Hematopoietic multipotent progenitor cell treated with erythropoietin and hydrocortisone succinate and interleukin-3 and kit ligand, for 8 days (in vitro differentiated cells): Measurements from ENCODE around the gene CGNL1.

Experiments used
- DNase-seq: peaks from one replicate; pipeline ENCODE4 v3.0.0-alpha.2; 2015

CGNL1 gene

DNA sequence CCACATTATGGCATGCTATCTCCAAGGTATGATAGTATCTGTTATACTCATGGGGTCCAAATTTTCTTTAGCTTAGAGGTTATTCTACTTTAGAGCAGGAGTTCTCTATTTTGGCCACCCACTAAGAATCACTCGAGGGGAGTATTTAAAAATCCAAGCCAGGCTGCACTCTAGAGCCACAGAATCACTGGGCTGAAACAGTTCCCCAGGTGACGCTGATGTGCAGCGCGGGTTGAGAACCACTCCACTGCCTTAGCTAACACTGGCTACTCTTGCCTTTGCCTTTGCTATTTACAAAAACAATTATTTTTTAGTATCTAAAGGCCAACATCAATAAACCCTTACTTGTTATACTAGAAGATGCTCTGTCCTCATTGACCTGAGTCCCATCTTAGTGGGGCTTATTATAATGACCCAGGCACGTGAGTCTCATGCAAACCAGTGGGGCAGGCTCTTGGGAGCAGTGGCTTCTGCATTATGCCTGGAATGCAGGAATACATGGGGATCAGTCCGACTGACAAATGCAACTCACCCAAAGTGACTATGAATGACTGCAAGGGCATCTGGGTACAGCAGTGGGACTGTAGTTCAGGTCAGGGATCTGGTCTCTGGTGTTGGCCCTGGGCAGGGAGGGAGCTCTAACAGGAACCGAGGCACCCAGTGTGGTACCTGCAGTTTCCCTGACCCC is 21.7 kb upstream of the CGNL1 start:
- no peak for DNase-seq

DNA sequence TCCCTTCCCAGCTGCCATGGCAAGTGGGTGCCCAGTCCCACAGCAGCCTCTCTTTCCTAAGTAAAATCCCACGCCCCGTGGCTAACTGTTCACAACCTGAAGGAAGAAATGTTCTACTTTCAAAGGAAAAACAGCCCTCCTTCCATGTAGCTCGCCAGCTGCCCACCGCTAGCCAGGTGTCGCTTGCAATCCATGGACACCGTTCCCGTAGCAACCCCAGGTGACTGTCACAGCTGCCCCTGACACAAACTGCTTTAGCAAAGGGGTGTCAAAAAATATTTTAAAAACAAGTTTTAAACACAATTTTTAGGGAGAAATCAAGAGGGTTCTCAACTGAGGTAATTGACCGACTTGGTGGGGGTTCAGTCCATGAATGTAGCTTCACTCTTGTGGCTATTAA is 21.0 kb upstream of the CGNL1 start:
- DNase-seq, result no peak

DNA sequence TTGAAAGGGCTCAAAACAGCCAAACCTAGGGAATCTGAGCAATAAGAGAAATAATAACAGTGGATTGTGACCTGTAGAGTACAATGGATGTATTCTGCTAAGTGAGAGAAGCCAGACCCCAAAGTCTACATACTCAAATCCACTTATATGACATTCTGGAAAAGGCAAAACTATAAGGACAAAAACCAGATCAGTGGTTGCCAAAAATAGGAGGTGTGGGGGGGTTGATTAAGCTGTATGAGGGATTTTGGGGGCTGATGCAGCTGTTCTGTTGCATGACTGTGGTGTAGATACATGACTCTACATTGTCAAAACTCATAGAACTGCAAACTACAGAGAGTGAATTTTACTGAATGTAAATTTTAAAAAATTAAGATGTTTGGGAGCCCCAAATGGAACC is 20.1 kb upstream of the CGNL1 start:
- DNase-seq, result no peak

DNA sequence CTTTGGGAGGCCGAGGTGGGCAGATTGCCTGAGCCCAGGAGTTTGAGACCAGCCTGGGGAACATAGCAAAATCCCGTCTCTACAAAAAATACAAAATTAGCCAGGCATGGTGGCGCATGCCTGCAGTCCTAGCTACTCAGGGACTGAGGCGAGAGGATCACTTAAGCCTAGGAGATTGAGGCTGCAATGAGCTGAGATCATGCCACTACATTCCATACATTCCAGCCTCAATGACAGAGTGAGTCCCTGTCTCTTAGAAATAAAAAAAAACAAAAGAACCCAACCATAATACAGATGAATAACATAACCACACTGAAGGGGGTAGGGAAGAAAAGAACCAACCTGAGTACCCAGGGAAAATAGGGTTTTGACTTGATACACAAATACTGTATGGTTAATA is 19.7 kb upstream of the CGNL1 start:
- no peak for DNase-seq

DNA sequence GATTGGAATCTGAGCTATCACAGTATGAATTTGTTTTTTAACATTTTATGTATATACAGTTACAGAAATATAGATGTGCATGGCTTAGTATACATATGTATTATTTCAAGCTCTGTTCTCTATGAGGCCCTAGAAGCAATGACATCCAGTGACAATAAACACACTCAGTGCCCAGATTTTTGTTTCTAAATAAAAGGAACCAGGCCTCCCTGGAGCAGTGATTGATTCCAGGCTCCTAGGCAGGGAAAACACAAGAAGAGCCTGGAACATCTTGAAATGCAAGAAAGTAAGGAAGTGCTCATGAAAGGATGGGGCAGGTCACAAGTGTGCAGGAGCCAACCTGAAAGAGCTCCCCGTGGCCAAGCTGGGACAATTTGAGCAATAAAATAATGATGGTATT is 18.5 kb upstream of the CGNL1 start:
- DNase-seq, result no peak

DNA sequence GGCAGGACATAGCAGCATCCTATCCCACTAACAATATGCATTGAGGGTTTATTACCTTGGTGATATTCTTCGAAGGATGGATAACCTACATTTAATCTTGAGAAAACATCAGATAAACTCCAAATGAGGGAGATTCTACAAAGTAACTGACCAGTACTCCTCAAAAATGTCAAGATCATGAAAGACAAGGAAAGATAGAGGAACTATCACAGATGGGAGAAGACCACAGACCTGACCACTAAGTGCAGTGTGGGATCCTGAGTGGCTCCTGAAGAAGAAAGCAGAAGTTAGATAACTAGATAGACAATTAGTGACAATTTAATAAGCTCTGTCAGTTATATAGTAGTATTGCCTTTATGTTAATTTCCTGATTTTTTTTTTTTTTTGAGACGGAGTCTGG is 17.7 kb upstream of the CGNL1 start:
- DNase-seq, result no peak

DNA sequence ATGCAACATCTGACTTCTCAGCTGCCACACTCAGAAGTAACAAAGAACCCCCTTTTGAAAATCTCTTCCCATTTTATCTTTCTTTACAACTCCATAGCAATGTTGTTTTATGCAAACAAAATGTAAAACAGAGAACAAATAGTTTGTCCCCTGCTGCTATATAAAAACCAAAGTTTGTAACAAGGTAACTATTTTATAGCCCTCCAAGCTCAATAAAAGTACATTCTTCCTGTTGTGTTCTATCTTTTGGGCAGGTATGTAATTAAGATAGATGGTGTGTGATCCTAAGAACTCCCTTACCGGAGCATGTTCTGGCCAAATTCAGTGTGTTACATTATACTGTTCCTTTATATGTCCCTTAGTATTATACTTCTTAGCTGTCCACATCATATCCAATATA is 12.6 kb upstream of the CGNL1 start:
- no peak for DNase-seq

DNA sequence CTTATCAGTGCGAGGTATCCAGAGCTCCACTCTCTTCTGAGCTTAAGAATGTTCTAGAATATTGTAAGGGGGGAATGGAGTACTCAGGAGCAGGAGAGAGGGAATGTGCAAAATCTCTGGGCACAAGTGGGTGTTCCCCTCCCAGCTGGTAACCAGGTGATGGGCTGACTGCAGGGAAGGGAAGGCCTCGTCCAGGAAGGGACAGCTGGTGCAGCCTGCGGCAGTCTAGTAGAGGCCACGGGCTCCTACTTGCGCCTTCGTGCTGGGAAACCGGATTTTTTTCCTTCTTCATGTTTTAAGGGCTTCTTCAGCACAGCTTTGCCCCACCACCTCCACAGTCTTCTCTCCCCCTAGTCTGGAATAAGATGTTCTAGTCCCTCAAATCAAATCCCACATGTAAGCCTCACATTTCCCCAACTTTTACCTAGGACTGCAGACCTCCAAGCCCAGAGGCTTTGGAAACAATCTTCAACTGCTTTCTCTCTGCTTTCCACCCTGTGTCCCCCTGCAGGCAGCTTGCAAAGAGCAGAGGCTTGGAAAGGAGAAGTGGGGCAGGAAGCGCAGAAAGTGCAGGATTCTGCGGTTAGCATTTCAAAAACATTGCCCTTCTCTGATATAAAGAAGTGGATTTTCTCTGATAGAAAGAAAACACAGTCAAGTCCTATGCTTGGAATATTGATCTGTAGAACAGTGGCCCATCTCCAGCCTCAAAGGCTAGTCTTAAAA is 11.9 kb upstream of the CGNL1 start:
- DNase-seq, result no peak

DNA sequence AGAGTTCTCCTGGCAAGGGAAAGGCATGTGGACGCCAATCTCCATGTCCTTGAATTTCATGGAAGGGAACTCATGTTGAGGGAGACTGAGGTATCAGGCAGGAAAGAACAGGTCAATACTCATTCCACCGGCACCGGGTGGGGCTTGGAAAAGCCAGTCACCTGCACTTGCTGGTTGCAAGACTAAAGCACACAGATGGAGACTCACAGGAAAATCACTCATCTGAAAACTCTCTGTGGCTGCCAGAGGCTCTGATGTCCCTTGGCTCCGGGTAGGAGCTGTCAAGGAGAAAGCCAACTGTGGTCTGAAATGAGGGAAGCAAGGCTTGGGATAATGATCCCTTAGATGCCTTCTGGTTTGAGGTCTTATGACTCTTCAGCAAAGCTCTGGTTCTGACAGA is 8.7 kb upstream of the CGNL1 start:
- no peak for DNase-seq

DNA sequence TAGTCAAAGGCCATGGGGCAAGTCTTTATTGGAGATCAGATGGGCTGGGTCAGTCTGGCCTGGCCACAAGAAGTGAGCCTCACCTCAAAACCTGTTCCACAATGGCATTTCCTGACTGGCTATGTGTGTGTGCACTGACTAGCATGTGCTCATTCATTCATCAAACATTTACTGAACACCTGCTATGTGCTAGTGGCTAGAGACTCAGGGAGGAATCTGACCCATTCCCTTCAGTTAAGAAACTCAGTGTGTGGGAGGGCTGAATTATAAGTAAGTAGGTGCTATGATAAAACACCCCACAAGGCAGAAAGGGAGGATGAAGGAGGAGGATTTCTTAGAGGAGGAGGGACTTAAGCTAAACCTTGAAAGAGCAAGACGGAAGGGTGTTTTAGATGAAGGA is 5.4 kb upstream of the CGNL1 start:
- no peak for DNase-seq

DNA sequence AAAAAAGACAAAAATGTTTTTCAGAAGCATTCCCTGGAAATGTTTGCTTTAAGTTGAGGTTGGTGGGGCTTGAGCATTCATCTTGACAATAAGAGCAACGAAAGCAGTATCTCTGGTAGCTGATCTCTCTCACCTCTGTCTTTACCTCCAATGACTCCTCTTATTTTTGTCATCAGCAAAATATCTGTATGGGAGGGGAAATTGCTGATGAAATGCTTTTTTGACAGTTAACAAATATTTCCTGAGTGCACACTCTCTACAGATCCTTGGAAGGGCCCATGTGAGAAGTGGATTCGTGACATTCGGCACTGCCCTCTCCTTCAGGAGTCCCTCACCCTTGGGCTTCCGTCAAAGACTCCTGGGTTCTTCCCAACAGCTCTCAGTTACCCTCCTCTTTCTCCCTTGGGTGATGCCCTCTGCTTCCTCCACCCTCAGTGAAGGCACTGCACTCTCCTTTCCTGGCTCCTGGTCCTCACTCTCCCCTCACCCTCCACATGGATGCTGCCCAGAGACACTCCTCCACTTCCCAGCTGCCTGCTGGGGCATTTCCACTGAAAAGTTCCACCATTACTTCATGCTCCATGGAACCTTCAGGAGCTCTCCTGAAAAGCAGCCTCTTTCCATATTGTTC is 2.9 kb upstream of the CGNL1 start:
- no peak for DNase-seq

DNA sequence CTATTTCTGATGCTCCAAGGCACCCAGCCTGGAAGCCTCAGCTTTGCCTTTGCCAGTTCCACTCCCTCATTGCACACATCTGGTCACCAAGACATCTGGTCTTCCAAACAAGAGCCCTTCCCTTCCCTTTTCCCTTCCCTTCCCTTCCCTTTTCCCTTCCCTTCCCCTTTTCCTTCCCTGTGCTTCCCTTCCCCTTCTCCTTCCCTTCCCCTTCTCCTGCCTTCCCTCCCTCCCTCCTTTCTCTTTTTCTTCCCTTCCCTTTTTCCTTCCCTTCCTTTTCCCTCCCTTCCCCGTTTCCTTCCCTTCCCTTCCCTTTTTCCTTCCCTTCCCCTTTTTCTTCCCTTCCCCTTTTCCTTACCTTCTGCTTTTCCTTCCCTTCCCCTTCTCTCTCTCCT is 2.4 kb upstream of the CGNL1 start:
- no peak for DNase-seq

DNA sequence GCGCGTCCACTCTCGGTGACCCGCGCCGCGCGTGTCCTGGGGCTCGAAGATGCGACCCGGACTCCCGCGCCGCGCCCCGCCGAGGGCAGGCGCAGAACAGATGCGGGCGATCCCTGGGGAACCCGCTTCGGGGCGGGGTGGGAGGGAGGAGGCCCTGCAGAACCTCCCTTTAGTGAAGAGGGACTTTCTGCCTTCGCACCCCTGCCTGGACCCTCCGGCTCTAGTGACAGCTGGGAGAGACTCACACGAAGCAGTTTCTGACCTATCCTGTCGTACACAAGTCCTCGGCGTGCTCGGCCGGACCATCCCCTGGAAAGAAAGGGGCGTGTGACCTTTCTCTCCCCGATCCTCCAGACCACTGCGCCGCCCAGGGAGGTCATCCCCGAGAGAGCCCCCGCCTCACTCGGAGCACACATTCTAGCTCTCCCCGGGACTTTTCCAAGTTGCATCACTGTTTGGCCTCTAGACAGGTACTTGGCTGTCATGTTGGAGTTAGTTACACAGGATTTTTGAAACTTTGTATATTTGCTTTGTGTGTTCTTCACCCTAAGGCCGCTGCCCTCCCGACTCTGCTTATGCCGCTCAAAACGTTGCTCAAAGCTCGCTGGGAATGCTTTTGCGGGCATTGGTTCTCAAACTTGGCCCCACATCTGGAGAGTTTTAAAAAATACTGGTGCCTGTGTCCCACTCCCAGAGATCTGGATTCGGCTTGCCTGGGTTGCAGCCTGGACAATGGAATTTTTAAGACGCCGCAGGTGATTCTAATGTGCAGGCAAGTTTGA is 582 bp downstream of the CGNL1 start:
- no peak for DNase-seq

DNA sequence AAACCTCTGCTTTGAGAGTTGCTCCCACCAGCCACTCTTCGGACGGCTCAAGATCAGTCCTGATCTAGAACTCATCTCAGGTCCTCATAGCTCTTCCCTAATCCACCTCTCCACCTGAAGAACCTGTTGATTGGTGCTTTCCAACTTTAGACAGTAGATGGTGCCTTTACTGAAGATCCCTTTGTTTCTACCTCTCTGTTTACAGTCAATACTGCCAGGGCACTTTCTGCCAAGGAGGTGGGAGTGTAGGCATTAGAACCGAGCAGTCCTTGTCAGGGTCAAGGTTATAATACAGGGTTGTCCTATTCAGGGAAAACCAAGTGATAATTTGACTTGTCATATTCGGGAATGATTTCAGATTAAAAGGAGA is 1.2 kb downstream of the CGNL1 start:
- no peak for DNase-seq

DNA sequence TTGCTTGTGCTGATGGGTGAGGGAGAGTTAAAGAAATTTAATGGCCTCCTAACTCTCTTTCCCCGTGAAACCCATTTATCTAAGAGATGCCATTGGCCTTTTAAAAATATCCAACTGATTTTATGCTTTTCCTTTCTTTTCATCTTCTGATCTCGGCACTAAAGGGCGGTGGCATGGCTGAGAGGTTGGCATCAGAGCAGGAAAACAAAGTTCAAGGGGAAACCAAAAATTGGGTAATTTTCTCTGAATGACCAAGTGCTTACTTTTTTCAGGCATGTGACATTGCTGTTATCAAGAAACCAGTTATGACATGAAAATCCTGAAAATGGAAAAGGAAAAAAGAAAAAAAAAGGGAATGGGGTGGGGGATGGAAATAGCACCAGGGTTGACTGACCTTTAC is 3.2 kb downstream of the CGNL1 start:
- no peak for DNase-seq

DNA sequence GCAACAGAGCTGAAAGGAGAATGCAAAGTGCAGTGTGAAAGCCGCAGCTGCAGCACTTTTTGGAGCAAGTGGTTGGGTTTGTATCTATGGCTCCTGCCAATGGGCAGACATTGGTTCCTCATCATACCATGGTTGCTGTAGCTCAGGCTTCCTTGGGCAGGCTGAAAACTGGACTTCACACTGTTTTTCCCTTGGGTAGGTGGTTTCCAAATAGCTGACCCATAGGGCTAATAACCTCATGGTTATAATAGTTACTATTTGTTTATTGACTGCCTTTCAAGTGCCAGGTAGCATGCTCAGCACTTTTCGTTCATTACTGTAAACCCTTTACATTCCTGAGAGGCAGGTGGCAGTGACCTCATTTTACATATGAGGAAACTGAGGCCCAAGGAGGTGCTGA is 4.5 kb downstream of the CGNL1 start:
- no peak for DNase-seq

DNA sequence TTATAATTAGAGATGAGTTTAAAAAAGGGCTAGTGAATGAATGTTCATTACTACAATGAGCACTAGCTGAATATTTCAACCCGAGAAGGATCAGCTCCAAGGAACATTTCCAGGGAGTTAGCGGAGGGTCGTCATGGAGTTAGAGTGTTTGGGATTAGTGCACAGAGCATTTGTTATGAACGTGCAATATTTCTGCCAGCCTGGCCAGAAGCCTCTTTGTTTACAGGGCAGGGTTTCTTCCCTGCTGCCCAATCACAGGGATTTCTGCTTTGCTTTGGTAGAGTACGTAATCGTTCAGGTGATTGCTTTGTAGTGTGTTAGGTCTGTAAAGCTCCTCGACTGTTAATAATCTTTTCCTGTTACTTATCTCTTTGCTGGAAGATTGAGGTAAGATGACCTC is 5.9 kb downstream of the CGNL1 start:
- DNase-seq, result no peak

DNA sequence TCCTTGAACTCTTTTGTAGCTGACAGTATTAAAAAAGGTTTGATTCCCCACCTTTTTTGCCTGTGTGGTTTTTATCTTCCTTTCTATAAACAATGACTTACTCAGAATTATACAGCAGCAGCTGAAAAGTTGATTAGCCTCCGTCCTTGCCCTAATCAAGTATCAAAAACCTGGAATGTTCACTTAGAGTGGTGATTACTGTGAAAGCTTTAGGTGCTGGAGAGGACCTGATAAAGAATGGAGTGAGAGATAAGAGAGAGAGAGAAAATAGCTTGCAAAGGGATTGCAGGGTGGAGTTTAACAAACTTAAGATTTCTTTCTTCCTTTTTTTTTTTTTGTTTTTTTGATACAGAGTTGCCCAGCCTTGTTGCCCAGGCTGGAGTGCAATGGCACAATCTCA is 6.7 kb downstream of the CGNL1 start:
- DNase-seq, result peak; percentile 78

DNA sequence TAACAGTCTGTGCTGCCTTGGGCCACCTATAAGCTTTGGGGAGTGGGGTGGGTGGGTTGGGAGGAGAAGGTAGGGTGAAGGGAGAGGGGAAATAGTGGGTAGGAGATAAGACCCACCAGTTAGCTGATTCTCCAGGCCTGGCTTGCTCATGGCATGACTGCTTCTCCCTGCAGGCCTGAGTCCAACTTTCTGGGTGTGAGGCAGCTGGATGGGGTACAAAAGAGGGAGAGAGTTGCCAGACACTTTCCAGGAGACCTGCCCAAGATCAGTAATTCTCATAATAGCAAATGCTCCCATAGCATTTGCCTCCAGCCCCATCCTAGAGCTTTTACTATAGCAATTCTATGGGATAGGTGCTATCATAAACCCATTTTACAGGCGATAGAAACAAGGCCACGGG is 7.7 kb downstream of the CGNL1 start:
- no peak for DNase-seq

DNA sequence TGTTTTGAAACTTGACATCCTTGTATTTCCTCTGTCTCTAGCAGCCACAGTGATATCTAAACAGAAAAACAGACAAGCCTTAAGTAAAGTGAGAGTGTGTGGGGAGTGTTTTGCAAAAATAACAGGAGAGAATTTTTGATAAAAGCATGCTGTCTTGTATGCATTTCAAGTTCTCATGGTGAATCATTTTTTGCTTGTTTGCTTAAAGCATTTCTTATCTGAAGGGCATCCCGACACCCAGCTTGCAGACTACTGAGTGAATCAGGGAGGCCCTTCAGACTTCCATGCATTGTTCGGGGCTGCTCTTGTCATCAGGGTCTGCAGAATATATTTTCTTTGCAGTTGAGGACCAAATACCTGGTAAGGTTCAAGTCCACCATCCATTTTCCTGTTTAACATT is 8.5 kb downstream of the CGNL1 start:
- no peak for DNase-seq

DNA sequence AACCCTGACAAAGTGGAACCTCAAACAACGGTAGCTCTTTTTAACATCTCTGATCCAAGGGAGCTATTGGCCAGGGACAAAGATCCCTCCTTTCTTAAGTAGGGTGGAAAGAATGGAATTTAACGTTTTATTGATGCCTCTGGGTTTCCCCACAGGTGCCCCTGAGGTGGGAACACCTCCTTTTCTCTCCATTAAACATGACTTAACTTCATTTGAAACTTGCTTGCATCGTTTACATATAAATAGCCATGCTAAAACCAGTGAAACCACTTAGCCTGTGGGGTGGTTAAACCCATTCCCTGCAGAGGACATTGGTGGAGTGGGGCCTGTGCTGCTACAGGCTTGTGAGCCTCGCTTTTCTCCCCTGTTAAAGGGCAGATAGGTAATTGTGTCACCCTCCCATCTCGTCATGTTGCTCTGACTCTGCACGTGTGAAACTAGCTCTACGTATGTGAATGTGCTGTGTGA is 9.7 kb downstream of the CGNL1 start:
- DNase-seq, result no peak

DNA sequence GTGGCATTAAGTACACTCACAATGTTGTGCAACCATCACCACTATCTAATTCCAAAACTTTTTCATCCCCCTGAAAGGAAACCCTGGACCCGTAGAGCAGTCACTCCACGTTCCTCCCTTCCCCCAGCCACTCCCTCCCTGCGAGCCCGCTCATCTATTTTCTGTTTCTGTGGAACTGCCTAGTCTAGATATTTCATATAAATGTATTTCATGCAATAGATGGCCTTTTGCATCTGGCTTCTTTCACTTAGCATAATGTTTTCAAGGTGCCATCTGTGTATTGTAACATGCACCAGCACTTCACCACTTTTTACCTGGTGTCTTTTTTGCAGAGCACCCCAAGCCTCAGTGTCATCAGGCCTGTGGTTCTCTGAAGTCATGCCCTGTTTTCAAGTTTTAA is 10.7 kb downstream of the CGNL1 start:
- DNase-seq, result no peak

DNA sequence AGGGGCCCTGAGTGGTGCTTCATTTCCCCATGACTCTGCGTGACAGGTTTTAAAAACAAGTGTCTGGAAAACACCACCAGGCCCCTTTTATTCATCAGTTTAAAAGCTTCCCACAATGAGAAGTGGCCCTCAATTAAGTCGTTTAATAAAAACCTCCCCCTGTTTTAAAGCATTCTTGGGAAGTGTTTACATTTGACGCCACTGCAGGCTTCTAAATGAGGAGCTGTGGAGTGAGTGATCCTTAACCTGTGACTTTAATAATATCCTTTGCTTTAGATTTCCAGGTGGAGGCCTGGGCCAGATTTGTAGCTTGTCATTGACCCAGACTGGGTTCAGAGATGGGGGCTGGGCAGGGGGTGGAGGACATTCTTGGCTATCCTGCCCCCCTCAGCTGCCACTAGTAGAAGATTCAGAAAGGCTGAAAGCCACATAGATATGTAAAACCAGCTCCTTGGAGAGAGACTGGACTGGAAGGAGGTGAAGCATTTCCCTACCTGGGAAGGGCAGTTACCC is 11.3 kb downstream of the CGNL1 start:
- DNase-seq, result no peak

DNA sequence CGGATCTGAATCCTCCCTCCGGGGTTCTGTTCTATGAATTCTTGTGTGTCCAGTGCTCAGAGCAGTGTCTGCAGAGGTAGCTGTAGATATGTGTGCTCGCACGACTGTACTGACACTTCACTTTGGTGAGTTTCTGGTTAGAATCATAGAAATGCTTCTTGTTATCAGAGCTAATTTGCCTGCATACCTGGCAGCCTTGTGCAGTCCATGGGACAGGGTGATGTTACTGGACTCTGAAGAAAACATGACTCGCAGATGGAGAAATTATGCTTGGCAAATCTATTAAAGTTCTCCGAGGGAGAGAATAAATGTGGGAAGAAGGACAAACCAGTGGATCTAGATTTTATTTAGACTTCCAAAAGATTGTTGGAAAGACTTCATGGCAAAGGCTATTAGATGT is 12.2 kb downstream of the CGNL1 start:
- no peak for DNase-seq
